ENCODE measurements around the gene ACE2. TPM values are rescaled to one million over a fixed set of nuclear protein-coding genes. Genes with fewer than 3 reads are reported as not detected.
A peak's percentile ranks its signal among the peaks of the same experiment; 100 is the strongest.

The ACE2 gene
- total and polyA plus RNA-seq, 9 of the 15 experiments (the other 6 are each of a cell fraction or from before 2014, with no cell fraction given), result 0.03 to 0.09 (median 0.07) TPM; not detected in 6

DNA sequence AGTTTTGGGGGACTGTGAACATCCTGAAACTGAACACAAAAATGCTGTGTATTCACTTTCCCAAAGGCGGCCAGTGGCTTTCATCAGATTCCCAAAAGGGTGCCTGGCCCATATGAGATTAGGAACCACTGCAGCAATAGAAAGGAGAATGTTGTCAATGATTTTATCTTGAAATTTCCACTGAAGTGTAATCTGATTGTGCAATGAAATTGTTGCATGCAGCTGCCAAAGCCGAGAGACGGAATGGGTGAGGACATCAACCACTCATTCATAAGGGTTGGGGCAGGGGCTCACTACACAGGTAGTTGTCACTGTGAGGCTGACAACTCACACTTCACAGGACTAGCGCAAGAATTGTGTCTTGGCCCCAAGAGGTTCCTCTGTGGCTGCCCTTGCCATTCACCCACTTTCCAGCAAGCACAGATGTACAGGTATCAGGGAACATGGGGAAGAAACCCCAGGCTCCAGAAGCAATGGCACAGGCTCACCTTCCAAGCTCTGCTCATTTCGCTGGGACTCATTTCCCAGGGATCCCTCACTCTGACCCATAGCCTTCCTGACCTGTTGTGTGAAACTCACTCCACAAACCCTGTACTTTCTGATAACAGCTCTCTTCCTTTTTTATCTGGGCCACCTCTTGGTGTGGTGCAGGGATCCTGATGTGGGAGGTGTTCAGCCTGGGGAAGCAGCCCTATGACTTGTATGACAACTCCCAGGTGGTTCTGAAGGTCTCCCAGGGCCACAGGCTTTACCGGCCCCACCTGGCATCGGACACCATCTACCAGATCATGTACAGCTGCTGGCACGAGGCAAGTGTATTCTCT lies 51.4 kb downstream of the ACE2 start (continued):
- TF ChIP-seq CBX3 (IDR thresholded peaks at IDR 0.05; ENCODE audit: borderline replicate concordance in 1 of 2, low read length in 2 of 2) (no peak), KHSRP (IDR thresholded peaks at IDR 0.05) (no peak), ATF7 (IDR thresholded peaks at IDR 0.05) (0 out of 2 replicates have a peak, but pooled peaks have one; percentile 13), PTRF (tag; IDR thresholded peaks at IDR 0.05) (no peak), SMARCA4 (IDR thresholded peaks at IDR 0.05) (peak; percentile 75; the same call in 1 of the 2 replicates), STAT5A (IDR thresholded peaks at IDR 0.05; ENCODE audit: borderline replicate concordance, low read length) (peak; percentile 65), KDM5B (IDR thresholded peaks at IDR 0.05; ENCODE audit: insufficient replicate concordance, low read depth, low read length) (no peak), SMARCC2 (IDR thresholded peaks at IDR 0.05; ENCODE audit: low read depth) (no peak; the same call in 1 of the 2 replicates), WHSC1 (IDR thresholded peaks at IDR 0.05; ENCODE audit: low read length) (no peak), SMARCB1 (IDR thresholded peaks at IDR 0.05; ENCODE audit: insufficient read length, low read depth) (no peak), CREB1 (IDR thresholded peaks at IDR 0.05) (no peak), CREB1 (CRISPR knock-in tag; IDR thresholded peaks at IDR 0.05) (no peak), ZBTB2 (IDR thresholded peaks at IDR 0.05) (0 out of 2 replicates have a peak, but pooled peaks have one; percentile 34), SIN3B (IDR thresholded peaks at IDR 0.05; ENCODE audit: low read depth) (no peak), FOXP1 (CRISPR knock-in tag; IDR thresholded peaks at IDR 0.05) (no peak), CEBPG (CRISPR knock-in tag; IDR thresholded peaks at IDR 0.05) (no peak), CEBPG (tag; conservative IDR thresholded peaks at IDR 0.05 in 1 of 2, IDR thresholded peaks at IDR 0.05 in 1 of 2) (peak; percentile 77 to 84), SMAD1 (IDR thresholded peaks at IDR 0.05; ENCODE audit: low read depth, low read length, partially characterized antibody) (no peak), POLR2AphosphoS5 (IDR thresholded peaks at IDR 0.05; ENCODE audit: control insufficient read depth, insufficient read depth, low read depth, low read length) (peak; percentile 72), MXI1 (IDR thresholded peaks at IDR 0.05; ENCODE audit: low read depth, low read length) (no peak), EZH2 (IDR thresholded peaks at IDR 0.05; ENCODE audit: borderline replicate concordance, low read depth, low read length) (no peak)
- TF ChIP-seq, protein P1, sequence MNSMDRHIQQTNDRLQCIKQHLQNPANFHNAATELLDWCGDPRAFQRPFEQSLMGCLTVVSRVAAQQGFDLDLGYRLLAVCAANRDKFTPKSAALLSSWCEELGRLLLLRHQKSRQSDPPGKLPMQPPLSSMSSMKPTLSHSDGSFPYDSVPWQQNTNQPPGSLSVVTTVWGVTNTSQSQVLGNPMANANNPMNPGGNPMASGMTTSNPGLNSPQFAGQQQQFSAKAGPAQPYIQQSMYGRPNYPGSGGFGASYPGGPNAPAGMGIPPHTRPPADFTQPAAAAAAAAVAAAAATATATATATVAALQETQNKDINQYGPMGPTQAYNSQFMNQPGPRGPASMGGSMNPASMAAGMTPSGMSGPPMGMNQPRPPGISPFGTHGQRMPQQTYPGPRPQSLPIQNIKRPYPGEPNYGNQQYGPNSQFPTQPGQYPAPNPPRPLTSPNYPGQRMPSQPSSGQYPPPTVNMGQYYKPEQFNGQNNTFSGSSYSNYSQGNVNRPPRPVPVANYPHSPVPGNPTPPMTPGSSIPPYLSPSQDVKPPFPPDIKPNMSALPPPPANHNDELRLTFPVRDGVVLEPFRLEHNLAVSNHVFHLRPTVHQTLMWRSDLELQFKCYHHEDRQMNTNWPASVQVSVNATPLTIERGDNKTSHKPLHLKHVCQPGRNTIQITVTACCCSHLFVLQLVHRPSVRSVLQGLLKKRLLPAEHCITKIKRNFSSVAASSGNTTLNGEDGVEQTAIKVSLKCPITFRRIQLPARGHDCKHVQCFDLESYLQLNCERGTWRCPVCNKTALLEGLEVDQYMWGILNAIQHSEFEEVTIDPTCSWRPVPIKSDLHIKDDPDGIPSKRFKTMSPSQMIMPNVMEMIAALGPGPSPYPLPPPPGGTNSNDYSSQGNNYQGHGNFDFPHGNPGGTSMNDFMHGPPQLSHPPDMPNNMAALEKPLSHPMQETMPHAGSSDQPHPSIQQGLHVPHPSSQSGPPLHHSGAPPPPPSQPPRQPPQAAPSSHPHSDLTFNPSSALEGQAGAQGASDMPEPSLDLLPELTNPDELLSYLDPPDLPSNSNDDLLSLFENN (IDR thresholded peaks at IDR 0.05; ENCODE audit: low read depth in 2 of 2, low read length in 2 of 2), result 0 out of 4 replicates have a peak, but pooled peaks of 1 of the 2 experiments have one; percentile 36
- TF ChIP-seq, protein P2, sequence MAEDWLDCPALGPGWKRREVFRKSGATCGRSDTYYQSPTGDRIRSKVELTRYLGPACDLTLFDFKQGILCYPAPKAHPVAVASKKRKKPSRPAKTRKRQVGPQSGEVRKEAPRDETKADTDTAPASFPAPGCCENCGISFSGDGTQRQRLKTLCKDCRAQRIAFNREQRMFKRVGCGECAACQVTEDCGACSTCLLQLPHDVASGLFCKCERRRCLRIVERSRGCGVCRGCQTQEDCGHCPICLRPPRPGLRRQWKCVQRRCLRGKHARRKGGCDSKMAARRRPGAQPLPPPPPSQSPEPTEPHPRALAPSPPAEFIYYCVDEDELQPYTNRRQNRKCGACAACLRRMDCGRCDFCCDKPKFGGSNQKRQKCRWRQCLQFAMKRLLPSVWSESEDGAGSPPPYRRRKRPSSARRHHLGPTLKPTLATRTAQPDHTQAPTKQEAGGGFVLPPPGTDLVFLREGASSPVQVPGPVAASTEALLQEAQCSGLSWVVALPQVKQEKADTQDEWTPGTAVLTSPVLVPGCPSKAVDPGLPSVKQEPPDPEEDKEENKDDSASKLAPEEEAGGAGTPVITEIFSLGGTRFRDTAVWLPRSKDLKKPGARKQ (CRISPR knock-in tag; IDR thresholded peaks at IDR 0.05), result no peak
